ENCODE results near the gene SLC12A4.

- TF ChIP-seq EZH2 (IDR thresholded peaks at IDR 0.05) = no peak
- no peak for TF ChIP-seq POLR2AphosphoS5 (IDR thresholded peaks at IDR 0.05; ENCODE audit: borderline replicate concordance, low read depth, low read length)
Measured at GRCh38 chr16:67953641-67954375, 14.6 kb downstream of the SLC12A4 start.
